ENCODE measurements around the gene FOXL3. TPM values are rescaled to one million over a fixed set of nuclear protein-coding genes. Genes with fewer than 3 reads are reported as not detected.
A peak's percentile ranks its signal among the peaks of the same experiment; 100 is the strongest.

Gene FOXL3
- total and polyA plus RNA-seq, 7 donors: not detected

GRCh38 chr7:337567-337951 is 47.6 kb downstream of the FOXL3 start:
- H3K4me3 ChIP-seq: no peak overlapping the region
- ATAC-seq (no peak), DNase-seq (peak in 1 of 2 donors; percentile 26)
- no peaks in the 10 kb centered on the region for H3K36me3 ChIP-seq (ENCODE audit: insufficient read depth in 1 of 2, low read depth in 1 of 2)
- intact Hi-C loops (cut with DNase I): no loop called here
- H3K27me3 ChIP-seq (ENCODE audit: insufficient read depth in 3 of 3, low read length in 2 of 3): peaks cover 0 to 5% (median 0%) of the 10 kb centered on the region in 3 donors
- no peaks in the 10 kb centered on the region for H3K9me3 ChIP-seq
- no peak for TF ChIP-seq CTCF (IDR thresholded peaks at IDR 0.05)
- H3K4me1 ChIP-seq: peaks cover 13% of the 10 kb centered on the region
- no peak overlapping the region for H3K27ac ChIP-seq
- 83 to 90% (median 88%) methylated on average over 17 of the region's 17 CpGs for WGBS, 3 donors

- Histone ChIP-seq H3K9me3 (no peaks in the 10 kb centered on the region), H3K36me3 (ENCODE audit: insufficient read depth in 1 of 2, low read depth in 1 of 2) (no peaks in the 10 kb centered on the region), H3K4me1 (peaks cover 5% of the 10 kb centered on the region), H3K27me3 (ENCODE audit: insufficient read depth in 3 of 3, low read length in 2 of 3) (peaks cover 0 to 5% (median 0%) of the 10 kb centered on the region in 3 donors), H3K27ac (no peak overlapping the region), H3K4me3 (no peak overlapping the region)
- TF ChIP-seq CTCF (IDR thresholded peaks at IDR 0.05): no peak
- DNase-seq (peak in 1 of 2 donors; percentile 40), ATAC-seq (no peak)
- intact Hi-C loops (cut with DNase I): no loop called here
- WGBS, 3 donors: 89 to 92% (median 89%) methylated on average over 31 of the region's 31 CpGs
These were observed 48.5 kb downstream of the FOXL3 start for GRCh38 chr7:338295-339061.

GRCh38 chr7:339062-339342 is 49.0 kb downstream of the FOXL3 start:
- ATAC-seq: no peak
- TF ChIP-seq CTCF (IDR thresholded peaks at IDR 0.05): no peak
- Histone ChIP-seq H3K36me3 (ENCODE audit: insufficient read depth in 1 of 2, low read depth in 1 of 2) (no peaks in the 10 kb centered on the region), H3K27ac (no peak overlapping the region), H3K27me3 (ENCODE audit: insufficient read depth in 3 of 3, low read length in 2 of 3) (peaks cover 0 to 5% (median 0%) of the 10 kb centered on the region in 3 donors), H3K9me3 (no peaks in the 10 kb centered on the region), H3K4me3 (no peak overlapping the region), H3K4me1 (peaks cover 5% of the 10 kb centered on the region)
- 62 to 98% (median 84%) methylated on average over 2 to 3 of the region's 3 CpGs for WGBS, 3 donors
- intact Hi-C loops (cut with DNase I): no loop called here
- DNase-seq: no peak

GRCh38 chr7:339696-340095 is 49.7 kb downstream of the FOXL3 start:
- no peak for TF ChIP-seq CTCF (IDR thresholded peaks at IDR 0.05)
- Histone ChIP-seq H3K36me3 (ENCODE audit: insufficient read depth in 1 of 2, low read depth in 1 of 2) (no peaks in the 10 kb centered on the region), H3K4me1 (peaks cover 5% of the 10 kb centered on the region), H3K27me3 (ENCODE audit: insufficient read depth in 3 of 3, low read length in 2 of 3) (peaks cover 0 to 5% (median 0%) of the 10 kb centered on the region in 3 donors), H3K27ac (no peak overlapping the region), H3K9me3 (no peaks in the 10 kb centered on the region), H3K4me3 (no peak overlapping the region)
- no peak for ATAC-seq
- peak in 1 of 2 donors; percentile 21 for DNase-seq
- WGBS, 3 donors: 80 to 86% (median 82%) methylated on average over 7 of the region's 7 CpGs
- intact Hi-C loops (cut with DNase I): loop anchor here in 1 of 2 donors (10.0 kb wide), 1 partner anchor 225 kb away; no protein-coding TSS in a partner anchor

Data from psoas muscle (tissue), 8 donors.